ENCODE measurements around the gene BACH2. TPM values are rescaled to one million over a fixed set of nuclear protein-coding genes. Genes with fewer than 3 reads are reported as not detected.

BACH2 gene
- total and polyA plus RNA-seq, 2 of the 8 experiments (the other 6 are each of a cell fraction or from before 2014, with no cell fraction given), result 1.9 to 5.9 TPM

GRCh38 chr6:90222724-90223198, 73.9 kb downstream of the BACH2 start (continued):
- no peak for TF ChIP-seq CHD7 (IDR thresholded peaks at IDR 0.05; ENCODE audit: insufficient replicate concordance, low read length)
- no peak for TF ChIP-seq RAD21 (IDR thresholded peaks at IDR 0.05 in 1 of 2, conservative IDR thresholded peaks at IDR 0.05 in 1 of 2; ENCODE audit: low read depth in 2 of 2, low read length in 2 of 2)
- TF ChIP-seq JUND (IDR thresholded peaks at IDR 0.05; ENCODE audit: low read length), result no peak
- TF ChIP-seq GABPA (IDR thresholded peaks at IDR 0.05; ENCODE audit: borderline replicate concordance, insufficient read depth, low read length), result no peak
- TF ChIP-seq USF2 (IDR thresholded peaks at IDR 0.05; ENCODE audit: low read length), result no peak
- TF ChIP-seq YY1 (IDR thresholded peaks at IDR 0.05; ENCODE audit: low read depth, low read length), result no peak
- TF ChIP-seq EZH2 (IDR thresholded peaks at IDR 0.05; ENCODE audit: low read depth, low read length, severe bottlenecking), result no peak
